Heart right ventricle (tissue), 16 donors: Measurements from ENCODE around the gene CMIP. TPM values are rescaled to one million over a fixed set of nuclear protein-coding genes. Genes with fewer than 3 reads are reported as not detected.
A peak's percentile ranks its signal among the peaks of the same experiment; 100 is the strongest.

ENCODE experiments used
- ATAC-seq, 8 donors: fragments of 200-7000 bp; cut with Tn5 transposase; one replicate each; pipeline ENCODE4 v1.9.1; 2020; ENCODE audit warnings: mild to moderate bottlenecking in 8 of 8, moderate library complexity in 8 of 8, moderate number of reproducible peaks in 1 of 8
- DNase-seq, 2 donors: peaks; one replicate each; pipeline ENCODE4 v3.0.0-alpha.2; 2020
- H3K27ac ChIP-seq, 10 donors: fragments of 200-600 bp; sonication (generic) in 2 of 10; one replicate each; pipeline versions ENCODE4 v1.5.0 to v1.8.0; 2020 to 2022; ENCODE audit warnings: mild to moderate bottlenecking in 3 of 10
- H3K27me3 ChIP-seq, 7 donors: fragments of 200-600 bp; one replicate each; pipeline ENCODE4 v1.8.0; 2021 to 2022; ENCODE audit warnings: mild to moderate bottlenecking in 2 of 7
- H3K36me3 ChIP-seq, 9 donors: fragments of 200-600 bp; sonication (generic) in 1 of 9; one replicate each; pipeline versions ENCODE4 v1.5.0 to v1.8.0; 2020 to 2022; ENCODE audit warnings: mild to moderate bottlenecking in 2 of 9
- H3K4me1 ChIP-seq, 9 donors: fragments of 200-600 bp; sonication (generic) in 1 of 9; one replicate each; pipeline versions ENCODE4 v1.5.0 to v1.8.0; 2020 to 2022; ENCODE audit warnings: mild to moderate bottlenecking in 4 of 9
- H3K4me3 ChIP-seq, 10 donors: fragments of 200-600 bp; sonication (generic) in 2 of 10; one replicate each; pipeline versions ENCODE4 v1.5.0 to v1.8.0; 2020 to 2022; ENCODE audit warnings: mild to moderate bottlenecking in 7 of 10, moderate library complexity in 2 of 10
- H3K9me3 ChIP-seq, 11 donors: fragments of 200-600 bp in 10 of 11; sonication (generic) in 2 of 11; one replicate each; pipeline versions ENCODE4 v1.5.0 to v1.8.0; 2013 to 2022; ENCODE audit warnings: mild to moderate bottlenecking in 2 of 11, control low read depth in 1 of 11, moderate library complexity in 1 of 11
- WGBS, 2 donors: extraction: QIAGEN DNeasy Blood & Tissue Kit; methylation state at CpG; one replicate each; pipeline ENCODE4 v1.1.7; 2013; ENCODE audit warnings: inconsistent platforms in 1 of 2; 5-methylcytosine and 5-hydroxymethylcytosine counted together
- intact Hi-C, 10 donors: fragments of 100-400 bp; cut with DNase I; formaldehyde crosslinking; loops; one replicate each; pipeline versions ENCODE4 v1.11.1 to v1.14.2; 2022
- polyA plus RNA-seq, 2 donors: library from polyadenylated mRNA; stranded (reverse); fragments of 200-250 nt; gene quantifications; one replicate each; pipeline ENCODE4 v1.2.3, GENCODE V29; 2013
- total RNA-seq, 10 donors: library from RNA; stranded (reverse); fragmentation: NEBNext Ultra II Directional in 3 of 10; extraction: Animal tissue kit (Norgen Biotek cat#: 25700) in 3 of 10; gene quantifications; one replicate each; pipeline versions ENCODE4 v1.2.1 to v1.2.4, GENCODE V29; 2021 to 2023
- TF ChIP-seq, protein P1 (sequence below), 9 donors: fragments of 200-600 bp; sonication (generic) in 2 of 9; IDR thresholded peaks; one replicate each; pipeline versions ENCODE4 v1.5.0 to v1.8.0; 2021 to 2022; ENCODE audit warnings: antibody characterized with exemption in 9 of 9, mild to moderate bottlenecking in 5 of 9, moderate library complexity in 1 of 9
- donor health status: Arrhythmogenic right ventricular cardiomyopathy.
- donor health status: ischemic (EF 13 %, LVEDD 7.1; RV severe dilation, severe dysfunction).
- donor health status: healthy with polysubstance abuse.
- donor health status: DM: no; HTN: yes; CAD: no.
- donor health status: DM: no; HTN: no; CAD: no.
- donor health status: ischemic (EF 25% LVEDD 6.9; RV normal size, moderate dysfunction).
- donor health status: ischemic (EF 25% LVEDD 5.7; RV mildly dilated, moderate dysfunction).
- donor health status: healthy.
- donor health status: DM: yes; HTN: yes; CAD: no.
- donor health status: Ischemic cardiomyopathy.
- donor health status: ischemic (EF 35%, LVEDD 5.7; RV mildly dilated, moderate dysfunction).
- donor health status: nonischemic (EF 11% LVEDD 7.7; RV severe dilation, severe dysfunction).
- donor health status: DM: yes; HTN: yes; CAD: no.
- donor health status: PGD.
- donor health status: ischemic (EF 29% LVEDD 5.4; RV normal size, mild dysfunction).
- donor health status: nonischemic (EF 23%, LVEDD 6.1; RV moderate dilation, normal function).

The CMIP gene
- total and polyA plus RNA-seq, 12 donors: 5.4 to 32.8 (median 13.0) TPM

GRCh38 chr16:81744385-81744784 lies 299.8 kb downstream of the CMIP start:
- 63 to 75% methylated on average over 4 of the region's 4 CpGs for WGBS, 2 donors
- no peak for DNase-seq
- H3K9me3 ChIP-seq: no peaks in the 10 kb centered on the region

DNA sequence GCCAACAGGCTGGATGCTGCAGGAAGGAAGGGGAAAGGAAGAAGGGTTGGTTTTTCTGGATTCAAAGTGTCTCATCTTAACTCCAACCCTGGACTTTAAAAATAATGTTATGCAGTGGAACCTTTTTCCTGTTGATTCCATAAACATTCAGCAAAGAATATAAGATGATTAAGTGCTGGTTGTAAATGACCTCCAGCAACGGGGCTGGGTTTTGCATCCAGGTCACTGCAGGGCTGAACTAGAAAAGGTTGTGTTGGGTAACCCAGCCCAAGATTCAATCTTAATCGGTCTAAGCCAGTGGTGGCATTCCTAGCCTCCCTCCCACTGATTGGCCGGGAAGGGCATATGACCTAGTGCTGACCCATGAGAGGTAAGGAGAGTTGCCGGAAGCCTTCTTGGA lies 300.3 kb downstream of the CMIP start:
- H3K27ac ChIP-seq: no peak overlapping the region
- TF ChIP-seq, protein P1, sequence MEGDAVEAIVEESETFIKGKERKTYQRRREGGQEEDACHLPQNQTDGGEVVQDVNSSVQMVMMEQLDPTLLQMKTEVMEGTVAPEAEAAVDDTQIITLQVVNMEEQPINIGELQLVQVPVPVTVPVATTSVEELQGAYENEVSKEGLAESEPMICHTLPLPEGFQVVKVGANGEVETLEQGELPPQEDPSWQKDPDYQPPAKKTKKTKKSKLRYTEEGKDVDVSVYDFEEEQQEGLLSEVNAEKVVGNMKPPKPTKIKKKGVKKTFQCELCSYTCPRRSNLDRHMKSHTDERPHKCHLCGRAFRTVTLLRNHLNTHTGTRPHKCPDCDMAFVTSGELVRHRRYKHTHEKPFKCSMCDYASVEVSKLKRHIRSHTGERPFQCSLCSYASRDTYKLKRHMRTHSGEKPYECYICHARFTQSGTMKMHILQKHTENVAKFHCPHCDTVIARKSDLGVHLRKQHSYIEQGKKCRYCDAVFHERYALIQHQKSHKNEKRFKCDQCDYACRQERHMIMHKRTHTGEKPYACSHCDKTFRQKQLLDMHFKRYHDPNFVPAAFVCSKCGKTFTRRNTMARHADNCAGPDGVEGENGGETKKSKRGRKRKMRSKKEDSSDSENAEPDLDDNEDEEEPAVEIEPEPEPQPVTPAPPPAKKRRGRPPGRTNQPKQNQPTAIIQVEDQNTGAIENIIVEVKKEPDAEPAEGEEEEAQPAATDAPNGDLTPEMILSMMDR (IDR thresholded peaks at IDR 0.05): no peak
- ATAC-seq (no peak), DNase-seq (no peak)
- peaks cover 0 to 4% (median 0%) of the 10 kb centered on the region in 7 donors for H3K27me3 ChIP-seq
- H3K4me3 ChIP-seq: no peak overlapping the region
- 84 to 89% methylated on average over 4 of the region's 4 CpGs for WGBS, 2 donors
- H3K36me3 ChIP-seq: no peaks in the 10 kb centered on the region
- H3K9me3 ChIP-seq: no peaks in the 10 kb centered on the region
- intact Hi-C loops: loop anchor here in 1 of 10 donors (10.0 kb wide), 1 partner anchor 710 kb away; the partner anchor contains the start of gene ATMIN
- H3K4me1 ChIP-seq: peaks cover 0 to 34% (median 0%) of the 10 kb centered on the region in 9 donors

More at GRCh38 chr16:81744385-81744784, 299.8 kb downstream of the CMIP start:
- no peak overlapping the region for H3K4me3 ChIP-seq
- intact Hi-C loops: loop anchor here in 1 of 10 donors (10.0 kb wide), 1 partner anchor 710 kb away; the partner anchor contains the start of gene ATMIN
- peaks cover 0 to 4% (median 0%) of the 10 kb centered on the region in 7 donors for H3K27me3 ChIP-seq
- no peak for ATAC-seq
- H3K4me1 ChIP-seq: peaks cover 0 to 34% (median 0%) of the 10 kb centered on the region in 9 donors
- no peaks in the 10 kb centered on the region for H3K36me3 ChIP-seq
- TF ChIP-seq, protein P1 (IDR thresholded peaks at IDR 0.05): no peak
- no peak overlapping the region for H3K27ac ChIP-seq

DNA sequence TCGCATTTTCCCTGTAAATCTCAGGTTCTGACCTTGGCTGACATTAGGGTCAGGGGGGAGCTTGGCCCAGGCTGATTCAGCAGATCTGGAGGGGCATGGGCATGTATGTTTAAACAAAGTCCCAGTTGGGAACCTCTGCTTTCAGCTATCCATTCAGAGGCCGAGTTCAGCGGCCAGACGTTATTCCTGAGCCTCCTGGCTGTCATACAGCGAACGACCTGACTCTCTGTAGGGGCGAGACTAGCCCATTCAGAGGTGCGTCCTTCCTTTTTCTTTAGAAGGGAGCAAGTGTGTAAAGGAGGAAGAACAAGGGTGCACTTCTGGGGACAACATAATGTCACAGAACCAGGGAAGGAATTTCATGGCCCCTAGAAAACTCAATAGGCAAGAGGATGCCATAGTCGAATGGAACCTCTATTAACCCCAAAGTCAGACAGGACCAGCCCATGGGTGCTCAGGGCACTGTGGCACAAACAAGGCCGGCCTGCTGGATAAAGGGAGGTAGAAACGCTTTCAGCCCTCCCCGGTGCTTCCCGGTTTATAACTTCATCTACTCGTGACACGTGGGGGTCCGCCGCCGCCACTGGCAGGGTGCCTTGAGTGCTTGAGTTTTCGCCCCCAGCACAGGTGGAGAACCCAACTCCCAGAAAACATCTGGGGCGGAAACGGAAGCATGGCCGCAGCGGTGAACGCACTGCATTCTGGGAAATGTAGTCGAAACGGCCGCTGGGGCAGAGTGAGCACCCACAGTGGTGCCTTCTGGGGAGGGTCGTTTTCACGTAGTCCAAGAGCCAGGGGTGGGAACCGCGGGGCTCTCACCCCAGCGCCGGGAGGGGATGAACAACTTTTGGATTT lies 301.3 kb downstream of the CMIP start:
- ATAC-seq: peak; percentile 87 to 94 (median 90)
- DNase-seq: peak; percentile 71 to 76
- Histone ChIP-seq H3K27me3 (peaks cover 0 to 4% (median 0%) of the 10 kb centered on the region in 7 donors), H3K27ac (peak overlapping the region in 4 of 10 donors; percentile 15 to 69 (median 49)), H3K9me3 (no peaks in the 10 kb centered on the region), H3K4me1 (peaks cover 0 to 26% (median 0%) of the 10 kb centered on the region in 9 donors), H3K36me3 (no peaks in the 10 kb centered on the region), H3K4me3 (peak overlapping the region in 9 of 10 donors; percentile 17 to 60 (median 48))
- TF ChIP-seq, protein P1 (IDR thresholded peaks at IDR 0.05): no peak
- 19 to 23% methylated on average over 33 of the region's 33 CpGs for WGBS, 2 donors
- intact Hi-C loops: loop anchor here in 1 of 10 donors (10.0 kb wide), 1 partner anchor 711 kb away; the partner anchor contains the start of gene ATMIN

GRCh38 chr16:81746566-81746965 lies 302.0 kb downstream of the CMIP start:
- Histone ChIP-seq H3K4me3 (peak overlapping the region in 9 of 10 donors; percentile 17 to 60 (median 48)), H3K27ac (no peak overlapping the region), H3K9me3 (no peaks in the 10 kb centered on the region), H3K36me3 (no peaks in the 10 kb centered on the region), H3K27me3 (no peaks in the 10 kb centered on the region), H3K4me1 (peaks cover 0 to 31% (median 0%) of the 10 kb centered on the region in 9 donors)
- TF ChIP-seq, protein P1 (IDR thresholded peaks at IDR 0.05): no peak
- 45 to 50% methylated on average over 5 of the region's 5 CpGs for WGBS, 2 donors
- intact Hi-C loops: loop anchor here in 1 of 10 donors (10.0 kb wide), 1 partner anchor 712 kb away; the partner anchor contains the start of gene ATMIN
- no peak for DNase-seq
- ATAC-seq: no peak
